Measurements from ENCODE around the gene TPI1.
"Not testable (repeated sequence)": the region's sequence is repeated elsewhere in the genome, so short reads cannot be mapped to it uniquely, and the experiment has no call there.

The TPI1 gene

DNA sequence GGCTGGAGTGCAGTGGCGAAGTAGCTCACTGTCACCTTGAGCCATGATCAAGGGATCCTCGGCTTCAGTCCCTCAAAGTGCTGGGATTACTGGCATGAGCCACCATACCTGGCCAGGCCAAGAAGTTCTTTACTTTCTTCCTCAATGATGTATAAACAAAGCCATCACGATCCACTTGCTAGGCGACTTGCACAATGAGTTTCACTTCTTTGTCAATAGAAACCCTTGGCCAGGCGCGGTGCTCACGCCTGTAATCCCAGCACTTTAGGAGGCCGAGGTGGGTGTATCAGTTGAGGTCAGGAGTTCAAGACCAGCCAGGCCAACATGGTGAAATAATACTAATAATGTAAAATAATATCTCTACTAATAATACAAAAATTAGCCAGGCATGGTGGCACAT is 20.1 kb downstream of the TPI1 start:
- H3K27me3 ChIP-seq (ENCODE audit: control insufficient read depth, insufficient read depth, low read length): no peaks in the 10 kb centered on the region
- H3K4me1 ChIP-seq (ENCODE audit: control insufficient read depth, insufficient read depth, low read length): peaks cover 31% of the 10 kb centered on the region
- peak overlapping the region; percentile 6 for H3K27ac ChIP-seq (ENCODE audit: low read depth, low read length)
- H3K9me3 ChIP-seq (ENCODE audit: control insufficient read depth, insufficient read depth, low read length): no peaks in the 10 kb centered on the region
- no peak overlapping the region for H3K9ac ChIP-seq (ENCODE audit: low read depth, low read length)
- peaks cover 21% of the 10 kb centered on the region for H3K36me3 ChIP-seq (ENCODE audit: control insufficient read depth, insufficient read depth, low read length)
- no peak overlapping the region for H3K4me3 ChIP-seq (ENCODE audit: low read depth, low read length)

GRCh38 chr12:6888360-6888759 is 21.0 kb downstream of the TPI1 start:
- Histone ChIP-seq H3K4me1 (ENCODE audit: control insufficient read depth, insufficient read depth, low read length) (peaks cover 31% of the 10 kb centered on the region), H3K9ac (ENCODE audit: low read depth, low read length) (no peak overlapping the region)

GRCh38 chr12:6888794-6889193 is 21.5 kb downstream of the TPI1 start:
- H3K36me3 ChIP-seq (ENCODE audit: control insufficient read depth, insufficient read depth, low read length): peaks cover 12% of the 10 kb centered on the region
- H3K9me3 ChIP-seq (ENCODE audit: control insufficient read depth, insufficient read depth, low read length); H3K27ac ChIP-seq (ENCODE audit: low read depth, low read length); H3K4me3 ChIP-seq (ENCODE audit: low read depth, low read length); H3K9ac ChIP-seq (ENCODE audit: low read depth, low read length); H3K27me3 ChIP-seq (ENCODE audit: control insufficient read depth, insufficient read depth, low read length): not testable (repeated sequence)
- peaks cover 31% of the 10 kb centered on the region for H3K4me1 ChIP-seq (ENCODE audit: control insufficient read depth, insufficient read depth, low read length)

More at GRCh38 chr12:6888360-6888759, 21.0 kb downstream of the TPI1 start:
- H3K9me3 ChIP-seq (ENCODE audit: control insufficient read depth, insufficient read depth, low read length): no peaks in the 10 kb centered on the region
- H3K4me3 ChIP-seq (ENCODE audit: low read depth, low read length): no peak overlapping the region
- H3K27me3 ChIP-seq (ENCODE audit: control insufficient read depth, insufficient read depth, low read length): no peaks in the 10 kb centered on the region
- no peak overlapping the region for H3K27ac ChIP-seq (ENCODE audit: low read depth, low read length)
- H3K36me3 ChIP-seq (ENCODE audit: control insufficient read depth, insufficient read depth, low read length): peaks cover 16% of the 10 kb centered on the region

GRCh38 chr12:6889775-6890573 is 22.6 kb downstream of the TPI1 start:
- Histone ChIP-seq H3K4me3 (ENCODE audit: low read depth, low read length) (peak overlapping the region; percentile 47; the same call in 1 of the 2 replicates), H3K27ac (ENCODE audit: low read depth, low read length) (peak overlapping the region; percentile 92), H3K9ac (ENCODE audit: low read depth, low read length) (peak overlapping the region; percentile 63), H3K4me1 (ENCODE audit: control insufficient read depth, insufficient read depth, low read length) (peaks cover 28% of the 10 kb centered on the region)
- not testable (repeated sequence) for H3K9me3 ChIP-seq (ENCODE audit: control insufficient read depth, insufficient read depth, low read length); H3K36me3 ChIP-seq (ENCODE audit: control insufficient read depth, insufficient read depth, low read length); H3K27me3 ChIP-seq (ENCODE audit: control insufficient read depth, insufficient read depth, low read length)

- no peaks in the 10 kb centered on the region for H3K27me3 ChIP-seq (ENCODE audit: control insufficient read depth, insufficient read depth, low read length)
- no peaks in the 10 kb centered on the region for H3K9me3 ChIP-seq (ENCODE audit: control insufficient read depth, insufficient read depth, low read length)
- peak overlapping the region; percentile 92 for H3K27ac ChIP-seq (ENCODE audit: low read depth, low read length)
- peak overlapping the region; percentile 66 for H3K4me3 ChIP-seq (ENCODE audit: low read depth, low read length)
- no peaks in the 10 kb centered on the region for H3K36me3 ChIP-seq (ENCODE audit: control insufficient read depth, insufficient read depth, low read length)
- H3K4me1 ChIP-seq (ENCODE audit: control insufficient read depth, insufficient read depth, low read length): peaks cover 20% of the 10 kb centered on the region
- H3K9ac ChIP-seq (ENCODE audit: low read depth, low read length): peak overlapping the region; percentile 70
Measured at GRCh38 chr12:6890789-6891645, 23.7 kb downstream of the TPI1 start.

DNA sequence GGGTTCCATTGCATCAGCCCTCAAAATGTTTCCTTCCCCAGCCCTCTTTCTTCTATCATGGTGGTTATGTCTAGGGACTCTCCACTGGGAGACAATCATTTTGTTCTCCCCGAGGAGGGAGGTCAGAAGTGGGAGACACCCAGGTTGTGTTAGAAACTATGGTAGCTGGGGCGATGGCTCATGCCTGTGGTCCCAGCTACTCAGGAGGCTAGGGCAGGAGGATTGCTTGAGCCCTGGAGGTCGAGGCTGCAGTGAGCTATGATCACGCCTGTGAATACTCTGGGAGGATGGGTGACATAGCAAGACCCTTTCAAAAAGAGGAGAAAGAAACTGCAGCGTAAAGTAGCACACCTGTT is 24.3 kb downstream of the TPI1 start:
- Histone ChIP-seq H3K9me3 (ENCODE audit: control insufficient read depth, insufficient read depth, low read length) (no peaks in the 10 kb centered on the region), H3K27me3 (ENCODE audit: control insufficient read depth, insufficient read depth, low read length) (no peaks in the 10 kb centered on the region), H3K4me3 (ENCODE audit: low read depth, low read length) (peak overlapping the region; percentile 66), H3K9ac (ENCODE audit: low read depth, low read length) (peak overlapping the region; percentile 70), H3K4me1 (ENCODE audit: control insufficient read depth, insufficient read depth, low read length) (peaks cover 20% of the 10 kb centered on the region), H3K36me3 (ENCODE audit: control insufficient read depth, insufficient read depth, low read length) (no peaks in the 10 kb centered on the region), H3K27ac (ENCODE audit: low read depth, low read length) (peak overlapping the region; percentile 76)

DNA sequence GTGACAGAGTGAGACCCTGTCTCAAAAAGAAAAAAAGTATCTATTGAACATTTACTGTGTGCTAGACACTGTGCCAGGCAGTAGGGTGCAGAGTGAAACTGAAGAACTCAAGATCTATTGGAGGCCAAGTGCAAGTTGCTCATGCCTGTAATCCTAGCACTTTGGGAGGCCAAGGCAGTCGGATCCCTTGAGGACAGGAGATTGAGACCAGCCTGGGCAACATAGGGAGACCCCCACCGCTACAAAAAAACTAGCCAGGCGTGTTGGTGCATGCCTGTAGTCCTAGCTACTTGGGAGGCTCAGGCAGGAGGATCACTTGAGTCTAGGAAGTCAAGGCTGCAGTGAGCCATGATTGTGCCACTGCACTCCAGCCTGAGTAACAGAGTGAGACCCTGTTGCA is 25.4 kb downstream of the TPI1 start:
- H3K27me3 ChIP-seq (ENCODE audit: control insufficient read depth, insufficient read depth, low read length); H3K9me3 ChIP-seq (ENCODE audit: control insufficient read depth, insufficient read depth, low read length); H3K36me3 ChIP-seq (ENCODE audit: control insufficient read depth, insufficient read depth, low read length); H3K9ac ChIP-seq (ENCODE audit: low read depth, low read length); H3K4me3 ChIP-seq (ENCODE audit: low read depth, low read length); H3K27ac ChIP-seq (ENCODE audit: low read depth, low read length): not testable (repeated sequence)
- peaks cover 15% of the 10 kb centered on the region for H3K4me1 ChIP-seq (ENCODE audit: control insufficient read depth, insufficient read depth, low read length)

DNA sequence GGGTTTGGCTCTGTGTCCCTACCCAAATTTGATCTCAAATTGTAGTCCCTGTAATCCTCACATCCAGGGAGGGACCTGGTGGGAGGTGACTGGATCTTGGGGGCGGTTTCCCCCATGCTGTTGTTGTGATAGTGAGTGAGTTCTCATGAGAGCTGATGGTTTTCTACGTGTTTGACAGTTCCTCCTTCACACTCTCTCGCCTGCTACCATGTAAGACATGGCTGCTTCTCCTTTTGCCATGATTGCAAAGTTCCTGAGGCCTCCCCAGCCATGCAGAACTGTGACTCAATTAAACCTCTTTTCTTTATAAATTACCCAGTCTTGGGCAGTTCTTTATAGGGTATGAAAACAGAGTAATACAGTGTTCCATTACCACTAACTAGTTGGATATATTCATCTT is 27.0 kb downstream of the TPI1 start:
- H3K4me1 ChIP-seq (ENCODE audit: control insufficient read depth, insufficient read depth, low read length): peaks cover 7% of the 10 kb centered on the region; the same call in 1 of the 2 replicates
- no peaks in the 10 kb centered on the region for H3K36me3 ChIP-seq (ENCODE audit: control insufficient read depth, insufficient read depth, low read length)
- no peaks in the 10 kb centered on the region for H3K9me3 ChIP-seq (ENCODE audit: control insufficient read depth, insufficient read depth, low read length)
- no peak overlapping the region for H3K9ac ChIP-seq (ENCODE audit: low read depth, low read length)
- H3K27me3 ChIP-seq (ENCODE audit: control insufficient read depth, insufficient read depth, low read length): no peaks in the 10 kb centered on the region
- no peak overlapping the region for H3K27ac ChIP-seq (ENCODE audit: low read depth, low read length)
- H3K4me3 ChIP-seq (ENCODE audit: low read depth, low read length): no peak overlapping the region

DNA sequence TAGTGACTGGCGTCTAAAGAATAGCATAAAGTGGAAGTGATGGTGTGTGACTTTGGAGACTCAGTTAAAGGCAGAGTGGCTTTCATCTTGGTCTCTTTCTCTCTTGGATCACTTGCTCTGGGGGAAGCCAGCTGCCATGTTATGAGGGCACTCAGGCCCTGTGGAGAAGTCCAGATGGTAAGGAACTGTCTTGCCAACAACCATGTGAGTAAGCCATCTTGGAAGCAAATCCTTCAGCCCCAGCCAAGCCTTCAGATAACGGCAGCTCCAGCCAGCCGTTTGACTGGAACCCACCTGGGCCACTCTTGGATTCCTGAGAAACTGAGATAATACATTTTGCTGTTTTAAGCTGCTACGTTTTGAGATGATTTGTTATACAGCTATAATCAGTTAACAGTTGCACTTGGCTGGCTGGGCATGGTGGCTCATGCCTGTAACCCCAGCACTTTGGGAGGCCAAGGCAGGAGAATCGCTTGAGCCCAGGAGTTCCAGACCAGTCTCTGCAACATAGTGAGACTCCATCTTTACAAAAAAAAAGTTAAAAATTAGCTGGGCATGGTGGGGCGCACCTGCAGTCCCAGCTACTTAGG is 29.6 kb downstream of the TPI1 start:
- no peak overlapping the region for H3K9ac ChIP-seq (ENCODE audit: low read depth, low read length)
- H3K27ac ChIP-seq (ENCODE audit: low read depth, low read length): no peak overlapping the region
- H3K9me3 ChIP-seq (ENCODE audit: control insufficient read depth, insufficient read depth, low read length): no peaks in the 10 kb centered on the region
- H3K36me3 ChIP-seq (ENCODE audit: control insufficient read depth, insufficient read depth, low read length): no peaks in the 10 kb centered on the region
- H3K4me3 ChIP-seq (ENCODE audit: low read depth, low read length): no peak overlapping the region
- H3K27me3 ChIP-seq (ENCODE audit: control insufficient read depth, insufficient read depth, low read length): no peaks in the 10 kb centered on the region
- no peaks in the 10 kb centered on the region for H3K4me1 ChIP-seq (ENCODE audit: control insufficient read depth, insufficient read depth, low read length)

DNA sequence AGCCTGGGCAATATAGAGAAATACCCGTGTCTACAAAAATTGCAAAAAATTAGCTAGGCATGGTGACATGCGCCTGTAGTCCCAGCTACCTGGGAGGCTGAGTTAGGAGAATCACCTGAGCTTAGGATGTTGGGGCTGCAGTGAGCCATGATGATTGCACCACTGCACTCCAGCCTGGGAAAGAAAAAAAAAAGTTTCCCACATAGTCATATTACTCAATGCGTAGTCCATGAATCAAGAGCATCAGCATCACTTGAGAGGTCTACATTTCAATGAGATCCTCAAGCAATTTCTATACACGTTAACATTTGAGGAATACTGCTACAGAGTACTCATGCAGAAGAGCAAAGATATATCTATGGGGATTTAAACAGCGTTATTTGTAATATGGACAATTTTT is 32.1 kb downstream of the TPI1 start:
- Histone ChIP-seq H3K4me3 (ENCODE audit: low read depth, low read length) (no peak overlapping the region), H3K36me3 (ENCODE audit: control insufficient read depth, insufficient read depth, low read length) (no peaks in the 10 kb centered on the region), H3K4me1 (ENCODE audit: control insufficient read depth, insufficient read depth, low read length) (peaks cover 10% of the 10 kb centered on the region), H3K27ac (ENCODE audit: low read depth, low read length) (no peak overlapping the region), H3K9ac (ENCODE audit: low read depth, low read length) (no peak overlapping the region), H3K9me3 (ENCODE audit: control insufficient read depth, insufficient read depth, low read length) (no peaks in the 10 kb centered on the region), H3K27me3 (ENCODE audit: control insufficient read depth, insufficient read depth, low read length) (no peaks in the 10 kb centered on the region)

Measured in HUES48 (cell line).